MM.1S (cell line): Measurements from ENCODE around the gene DEFB110.

ENCODE experiments used
- EZH2 ChIP-seq: fragments of 300-600 bp; sonication (generic); optimal IDR thresholded peaks from 2 replicates; pipeline ENCODE3; 2017; ENCODE audit warnings: low read depth, mild to moderate bottlenecking, antibody characterized with exemption, low read length, mixed read lengths
- EZH2phosphoT487 ChIP-seq: fragments of 300-600 bp; sonication (generic); IDR thresholded peaks from 2 replicates; pipeline ENCODE4 v1.6.1; 2018; ENCODE audit warnings: antibody characterized with exemption, low read length
- TF ChIP-seq, protein P1 (sequence below): fragments of 300-600 bp; sonication (generic); IDR thresholded peaks from 2 replicates; pipeline ENCODE4 v1.5.1; 2016; ENCODE audit warnings: antibody characterized with exemption, low read length, mixed read lengths

GRCh38 chr6:49982046-49982445 is 39.7 kb downstream of the DEFB110 start:
- TF ChIP-seq, protein P1, sequence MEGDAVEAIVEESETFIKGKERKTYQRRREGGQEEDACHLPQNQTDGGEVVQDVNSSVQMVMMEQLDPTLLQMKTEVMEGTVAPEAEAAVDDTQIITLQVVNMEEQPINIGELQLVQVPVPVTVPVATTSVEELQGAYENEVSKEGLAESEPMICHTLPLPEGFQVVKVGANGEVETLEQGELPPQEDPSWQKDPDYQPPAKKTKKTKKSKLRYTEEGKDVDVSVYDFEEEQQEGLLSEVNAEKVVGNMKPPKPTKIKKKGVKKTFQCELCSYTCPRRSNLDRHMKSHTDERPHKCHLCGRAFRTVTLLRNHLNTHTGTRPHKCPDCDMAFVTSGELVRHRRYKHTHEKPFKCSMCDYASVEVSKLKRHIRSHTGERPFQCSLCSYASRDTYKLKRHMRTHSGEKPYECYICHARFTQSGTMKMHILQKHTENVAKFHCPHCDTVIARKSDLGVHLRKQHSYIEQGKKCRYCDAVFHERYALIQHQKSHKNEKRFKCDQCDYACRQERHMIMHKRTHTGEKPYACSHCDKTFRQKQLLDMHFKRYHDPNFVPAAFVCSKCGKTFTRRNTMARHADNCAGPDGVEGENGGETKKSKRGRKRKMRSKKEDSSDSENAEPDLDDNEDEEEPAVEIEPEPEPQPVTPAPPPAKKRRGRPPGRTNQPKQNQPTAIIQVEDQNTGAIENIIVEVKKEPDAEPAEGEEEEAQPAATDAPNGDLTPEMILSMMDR, result no peak
- TF ChIP-seq EZH2 (no peak), EZH2phosphoT487 (no peak)
